ENCODE results near the gene APPL2.

DNA sequence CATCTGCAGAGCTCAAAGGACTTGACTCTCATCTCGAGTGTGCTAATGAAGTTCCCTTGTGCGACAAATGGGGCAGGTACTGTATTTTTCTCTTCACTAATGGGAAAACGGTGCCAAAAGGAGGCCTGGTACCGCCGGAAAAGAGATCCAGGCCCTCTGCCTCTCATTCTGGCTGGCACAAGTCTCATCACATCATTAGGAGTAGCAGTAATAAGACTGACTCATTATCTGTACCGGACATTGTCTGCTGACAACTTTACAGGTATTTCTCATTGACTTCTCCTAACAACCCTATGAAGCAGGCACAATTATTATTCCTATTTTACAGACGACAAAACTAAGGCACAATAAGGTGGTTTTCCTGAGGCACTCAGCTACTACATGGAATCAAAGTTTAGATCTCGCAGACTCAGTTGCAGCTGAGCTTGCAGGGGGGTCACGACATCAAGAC is 668 bp downstream of the APPL2 start:
- TF ChIP-seq CSDC2 (CRISPR knock-in tag; IDR thresholded peaks at IDR 0.05) (no peak), OSR1 (CRISPR knock-in tag; IDR thresholded peaks at IDR 0.05) (no peak), BACH2 (CRISPR knock-in tag; IDR thresholded peaks at IDR 0.05; ENCODE audit: borderline replicate concordance) (no peak), ZNF70 (CRISPR knock-in tag; IDR thresholded peaks at IDR 0.05) (no peak), ZFP30 (CRISPR knock-in tag; IDR thresholded peaks at IDR 0.05) (no peak), PATZ1 (CRISPR knock-in tag; IDR thresholded peaks at IDR 0.05; ENCODE audit: borderline replicate concordance) (no peak), CREB5 (CRISPR knock-in tag; IDR thresholded peaks at IDR 0.05; ENCODE audit: low read depth) (no peak), ISL1 (CRISPR knock-in tag; IDR thresholded peaks at IDR 0.05) (no peak)
- TF ChIP-seq, protein P1, sequence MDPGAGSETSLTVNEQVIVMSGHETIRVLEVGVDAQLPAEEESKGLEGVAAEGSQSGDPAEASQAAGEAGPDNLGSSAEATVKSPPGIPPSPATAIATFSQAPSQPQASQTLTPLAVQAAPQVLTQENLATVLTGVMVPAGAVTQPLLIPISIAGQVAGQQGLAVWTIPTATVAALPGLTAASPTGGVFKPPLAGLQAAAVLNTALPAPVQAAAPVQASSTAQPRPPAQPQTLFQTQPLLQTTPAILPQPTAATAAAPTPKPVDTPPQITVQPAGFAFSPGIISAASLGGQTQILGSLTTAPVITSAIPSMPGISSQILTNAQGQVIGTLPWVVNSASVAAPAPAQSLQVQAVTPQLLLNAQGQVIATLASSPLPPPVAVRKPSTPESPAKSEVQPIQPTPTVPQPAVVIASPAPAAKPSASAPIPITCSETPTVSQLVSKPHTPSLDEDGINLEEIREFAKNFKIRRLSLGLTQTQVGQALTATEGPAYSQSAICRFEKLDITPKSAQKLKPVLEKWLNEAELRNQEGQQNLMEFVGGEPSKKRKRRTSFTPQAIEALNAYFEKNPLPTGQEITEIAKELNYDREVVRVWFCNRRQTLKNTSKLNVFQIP (CRISPR knock-in tag; IDR thresholded peaks at IDR 0.05; ENCODE audit: borderline replicate concordance, low read depth), result no peak
